Keratinocyte (primary cell): ENCODE results near the gene FNDC3B. TPM values are rescaled to one million over a fixed set of nuclear protein-coding genes. Genes with fewer than 3 reads are reported as not detected.

Source experiments
- DNase-seq: peaks from one replicate; pipeline ENCODE4 v3.0.0-alpha.2; 2011; ENCODE audit warnings: low read depth, missing footprints, low spot score
- FAIRE-seq: peaks from 2 replicates; lab custom pipeline; 2011; peaks lifted over from hg19 to GRCh38; lab: Jason Lieb, UNC
- H2AFZ ChIP-seq: 2 replicates; pipeline ENCODE4 v1.6.0; 2012; ENCODE audit warnings: low read length, control low read depth, inconsistent platforms; ENCODE audit not compliant: control insufficient read depth
- H3K27ac ChIP-seq: 2 replicates; pipeline ENCODE4 v1.5.1; 2011; ENCODE audit warnings: low read length; ENCODE audit not compliant: control insufficient read depth, insufficient read depth
- H3K27me3 ChIP-seq: 3 replicates; pipeline ENCODE4 v1.6.0; 2011; ENCODE audit warnings: low read length; ENCODE audit not compliant: control insufficient read depth, insufficient read depth; ENCODE audit errors: extremely low read depth
- H3K36me3 ChIP-seq, 2 experiments: 2 replicates in 1 of 2; 3 replicates in 1 of 2; pipeline ENCODE4 v1.5.1; 2011; ENCODE audit warnings: low read length in 2 of 2, mild to moderate bottlenecking in 1 of 2; ENCODE audit not compliant: control insufficient read depth in 2 of 2, insufficient read depth in 2 of 2; ENCODE audit errors: extremely low read depth in 1 of 2
- H3K4me1 ChIP-seq: 3 replicates; pipeline ENCODE4 v1.5.1; 2011; ENCODE audit warnings: low read length; ENCODE audit not compliant: control insufficient read depth, insufficient read depth; ENCODE audit errors: extremely low read depth
- H3K4me2 ChIP-seq: 3 replicates; pipeline ENCODE4 v1.6.0; 2011; ENCODE audit warnings: low read depth, low read length; ENCODE audit not compliant: control insufficient read depth, insufficient read depth; ENCODE audit errors: extremely low read depth
- H3K4me3 ChIP-seq, 3 experiments: fragments of 200-600 bp in 1 of 3; sonication (generic) in 1 of 3; 2 replicates in 2 of 3; 3 replicates in 1 of 3; pipeline ENCODE4 v1.5.1; 2011 to 2016; ENCODE audit warnings: low read length in 3 of 3, mild to moderate bottlenecking in 3 of 3, control low read depth in 2 of 3, inconsistent platforms in 1 of 3, low read depth in 1 of 3, mixed read lengths in 1 of 3, mixed run types in 1 of 3, moderate library complexity in 1 of 3; ENCODE audit not compliant: control insufficient read depth in 2 of 3, insufficient read depth in 2 of 3; ENCODE audit errors: extremely low read depth in 1 of 3
- H3K79me2 ChIP-seq: 2 replicates; pipeline ENCODE4 v1.6.0; 2012; ENCODE audit warnings: low read length; ENCODE audit not compliant: control insufficient read depth, insufficient read depth
- H3K9ac ChIP-seq: 3 replicates; pipeline ENCODE4 v1.6.0; 2011; ENCODE audit warnings: low read length; ENCODE audit not compliant: control insufficient read depth, insufficient read depth; ENCODE audit errors: extremely low read depth
- H3K9me1 ChIP-seq: 3 replicates; pipeline ENCODE4 v1.6.0; 2011; ENCODE audit warnings: low read length; ENCODE audit not compliant: control insufficient read depth, insufficient read depth; ENCODE audit errors: extremely low read depth
- H3K9me3 ChIP-seq: 2 replicates; pipeline ENCODE4 v1.5.1; 2012; ENCODE audit warnings: low read depth, low read length; ENCODE audit not compliant: control insufficient read depth
- H4K20me1 ChIP-seq: 3 replicates; pipeline ENCODE4 v1.6.0; 2011; ENCODE audit warnings: low read length; ENCODE audit not compliant: control insufficient read depth, insufficient read depth; ENCODE audit errors: extremely low read depth
- CTCF ChIP-seq, 3 experiments: IDR thresholded peaks in 1 of 3; conservative IDR thresholded peaks in 1 of 3; optimal IDR thresholded peaks in 1 of 3; 2 replicates in 2 of 3; 3 replicates in 1 of 3; pipeline versions ENCODE3 to v1.5.1; 2011; ENCODE audit warnings: low read length in 3 of 3, mild to moderate bottlenecking in 3 of 3, moderate library complexity in 2 of 3, control low read depth in 1 of 3, inconsistent platforms in 1 of 3; ENCODE audit not compliant: insufficient read depth in 2 of 3; ENCODE audit errors: extremely low read depth in 1 of 3
- EZH2 ChIP-seq: IDR thresholded peaks from one replicate; pipeline ENCODE4 v1.6.1; 2012; ENCODE audit warnings: inconsistent platforms, mild to moderate bottlenecking, low read length, moderate library complexity
- dilution Hi-C: fragments of 300-500 bp; cut with MboI; formaldehyde crosslinking; loops from one replicate; pipeline ENCODE4 v1.7.0; 2020; ENCODE audit warnings: low sequenced_read_pairs; ENCODE audit not compliant: extremely low pct_ligation_motif_present
- polyA plus RNA-seq, 5 experiments: library from polyadenylated mRNA; depleted of rRNA in 3 of 5; stranded (reverse) in 3 of 5; stranded (forward) in 1 of 5; unstranded in 1 of 5; fragments of >200 nt; gene quantifications; 1 replicate in 1 of 5; 2 replicates in 3 of 5; 3 replicates in 1 of 5; pipeline versions ENCODE4 v1.2.1 to v1.2.3, GENCODE V29; 2011 to 2012; ENCODE audit warnings: missing spikeins in 2 of 5, low read depth in 1 of 5, low replicate concordance in 1 of 5

FNDC3B gene
- polyA plus RNA-seq, 1 donor (not counting 4 experiments of a cell fraction or from before 2014, with no cell fraction given) = 31.4 TPM

GRCh38 chr3:172181932-172182586, 142.7 kb downstream of the FNDC3B start:
- Histone ChIP-seq H3K79me2 (peaks cover 68% of the 10 kb centered on the region), H3K9me3 (no peaks in the 10 kb centered on the region), H4K20me1 (peaks cover 6% of the 10 kb centered on the region), H3K9me1 (peaks cover 2% of the 10 kb centered on the region), H3K36me3 (peaks cover 4 to 11% of the 10 kb centered on the region in 2 experiments), H3K9ac (peak overlapping the region; percentile 18), H3K4me2 (peak overlapping the region; percentile 68), H2AFZ (no peak overlapping the region), H3K4me1 (peaks cover 21% of the 10 kb centered on the region), H3K27ac (peak overlapping the region; percentile 49), H3K4me3 (peak overlapping the region in 2 of 3 experiments; percentile 22 to 35), H3K27me3 (no peaks in the 10 kb centered on the region)
- FAIRE-seq = peak; percentile 56
- TF ChIP-seq CTCF (optimal IDR thresholded peaks at IDR 0.05 in 1 of 3, IDR thresholded peaks at IDR 0.05 in 1 of 3, conservative IDR thresholded peaks at IDR 0.05 in 1 of 3; ENCODE audit: extremely low read depth in 1 of 3, insufficient read depth in 2 of 3, low read length in 3 of 3) (no peak), EZH2 (no peak)
- dilution Hi-C loops = no loop called here
- DNase-seq = no peak

- Histone ChIP-seq H3K79me2 (peaks cover 66% of the 10 kb centered on the region), H3K4me2 (peak overlapping the region; percentile 68), H3K9ac (peak overlapping the region; percentile 45), H3K4me3 (peak overlapping the region in 2 of 3 experiments; percentile 22 to 35), H4K20me1 (peaks cover 6% of the 10 kb centered on the region), H3K27ac (peak overlapping the region; percentile 49), H3K4me1 (peaks cover 21% of the 10 kb centered on the region), H3K9me1 (peaks cover 2% of the 10 kb centered on the region), H2AFZ (no peak overlapping the region), H3K27me3 (no peaks in the 10 kb centered on the region), H3K36me3 (peaks cover 4 to 9% of the 10 kb centered on the region in 2 experiments), H3K9me3 (no peaks in the 10 kb centered on the region)
- dilution Hi-C loops = no loop called here
- DNase-seq = no peak
- no peak for FAIRE-seq
- TF ChIP-seq EZH2 (no peak), CTCF (optimal IDR thresholded peaks at IDR 0.05 in 1 of 3, IDR thresholded peaks at IDR 0.05 in 1 of 3, conservative IDR thresholded peaks at IDR 0.05 in 1 of 3; ENCODE audit: extremely low read depth in 1 of 3, insufficient read depth in 2 of 3, low read length in 3 of 3) (no peak)
These were observed 143.4 kb downstream of the FNDC3B start for GRCh38 chr3:172182797-172183196.
